Mucosa of stomach (tissue), 1 donor: ENCODE results near the gene NFATC4.
"Not testable (repeated sequence)": the region's sequence is repeated elsewhere in the genome, so short reads cannot be mapped to it uniquely, and the experiment has no call there.

ENCODE experiments used
- H3K27me3 ChIP-seq: one replicate; pipeline ENCODE4 v1.7.0; 2013; ENCODE audit warnings: mild to moderate bottlenecking, low read length; ENCODE audit not compliant: control insufficient read depth, insufficient read depth
- H3K36me3 ChIP-seq: one replicate; pipeline ENCODE4 v1.7.0; 2013; ENCODE audit warnings: low read length; ENCODE audit not compliant: control insufficient read depth, insufficient read depth
- H3K4me1 ChIP-seq: one replicate; pipeline ENCODE4 v1.7.0; 2013; ENCODE audit warnings: mild to moderate bottlenecking, low read length; ENCODE audit not compliant: control insufficient read depth, insufficient read depth
- H3K4me3 ChIP-seq: one replicate; pipeline ENCODE4 v1.7.0; 2013; ENCODE audit warnings: low read length
- H3K9ac ChIP-seq: one replicate; pipeline ENCODE4 v1.7.0; 2013; ENCODE audit warnings: mild to moderate bottlenecking, low read length, moderate library complexity
- H3K9me3 ChIP-seq: one replicate; pipeline ENCODE4 v1.7.0; 2013; ENCODE audit warnings: mild to moderate bottlenecking, low read length, moderate library complexity; ENCODE audit not compliant: control insufficient read depth
- donor health status: Pancreatic carcinoma.

NFATC4 gene

DNA sequence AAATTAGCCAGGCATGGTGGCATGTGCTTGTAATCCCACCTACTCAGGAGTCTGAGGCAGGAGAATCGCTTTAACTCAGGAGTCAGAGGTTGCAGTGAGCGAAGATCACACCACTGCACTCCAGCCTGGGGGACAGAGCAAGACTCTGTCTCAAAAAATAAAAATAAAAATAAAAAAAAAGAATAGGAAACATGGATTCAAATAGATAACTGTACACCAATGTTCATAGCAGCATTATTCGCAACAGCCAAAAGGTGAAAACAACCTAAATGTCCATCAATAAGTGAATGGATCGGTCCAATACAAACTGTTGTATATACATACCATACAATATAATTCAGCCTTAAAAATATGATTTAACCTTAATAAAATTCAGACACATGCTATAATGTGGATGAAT lies 25.1 kb upstream of the NFATC4 start:
- H3K9me3 ChIP-seq = no peaks in the 10 kb centered on the region
- H3K9ac ChIP-seq = no peak overlapping the region
- H3K27me3 ChIP-seq = no peaks in the 10 kb centered on the region
- H3K36me3 ChIP-seq = peaks cover 5% of the 10 kb centered on the region
- H3K4me1 ChIP-seq = peaks cover 29% of the 10 kb centered on the region
- H3K4me3 ChIP-seq = no peak overlapping the region

DNA sequence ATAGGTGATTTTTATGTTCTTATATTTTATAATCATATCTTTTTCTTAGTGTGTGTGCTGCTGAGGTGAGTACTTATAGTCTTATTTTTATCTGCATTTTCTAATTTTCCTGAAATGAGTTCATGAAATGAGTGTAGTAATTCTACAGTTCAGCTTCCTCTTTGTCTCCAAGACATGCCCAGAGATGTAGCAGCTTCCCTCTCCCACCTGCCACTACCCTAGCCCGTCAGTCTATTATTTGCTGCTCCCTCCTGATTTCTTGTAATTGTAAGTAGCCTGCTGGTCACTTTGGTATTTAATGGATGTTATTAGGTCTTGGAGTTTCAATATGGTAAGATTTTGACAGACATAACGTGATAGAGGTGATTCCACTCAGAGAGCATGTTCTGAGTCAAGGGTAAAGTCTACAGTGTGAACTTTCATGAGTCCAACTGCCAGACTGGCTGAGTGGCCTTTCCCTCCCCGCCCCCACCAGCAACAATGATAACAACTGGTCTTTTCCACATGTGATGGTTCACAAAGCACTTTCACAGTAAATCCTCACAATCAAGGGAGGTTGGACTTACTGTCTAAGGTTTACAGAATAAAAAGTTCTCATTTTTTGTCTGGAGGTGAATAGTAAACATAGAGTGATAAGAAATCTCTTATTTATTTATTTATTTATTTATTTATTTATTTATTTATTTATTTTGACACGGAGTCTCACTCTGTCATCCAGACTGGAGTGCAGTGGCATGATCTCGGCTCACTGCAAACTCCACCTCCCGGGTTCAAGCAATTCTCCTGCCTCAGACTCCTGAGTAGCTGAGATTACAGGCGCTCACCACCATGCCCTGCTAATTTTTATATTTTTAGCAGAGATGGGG lies 24.0 kb upstream of the NFATC4 start:
- Histone ChIP-seq H3K36me3 (no peaks in the 10 kb centered on the region), H3K27me3 (no peaks in the 10 kb centered on the region), H3K9ac (no peak overlapping the region), H3K9me3 (no peaks in the 10 kb centered on the region), H3K4me3 (no peak overlapping the region), H3K4me1 (peaks cover 18% of the 10 kb centered on the region)

DNA sequence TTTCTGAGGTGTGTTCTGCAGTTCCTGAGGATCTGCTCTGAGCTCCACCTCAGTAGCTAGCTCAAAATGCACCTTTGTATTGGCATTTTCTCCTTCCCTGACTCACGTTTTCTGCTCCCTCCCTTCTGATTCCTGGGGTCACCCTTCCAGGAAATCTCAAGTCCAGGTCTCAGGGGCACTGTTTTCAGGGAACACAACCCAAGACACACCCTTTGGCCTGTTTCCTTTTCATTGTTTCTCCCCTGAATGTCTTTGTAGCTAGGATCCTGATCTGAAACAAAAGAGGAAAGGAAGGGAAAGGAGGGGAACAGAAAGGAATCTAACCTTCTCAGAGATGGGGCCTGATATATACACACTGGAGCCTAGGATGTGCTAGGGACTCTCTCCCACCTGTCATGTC lies 20.9 kb upstream of the NFATC4 start:
- H3K27me3 ChIP-seq = no peaks in the 10 kb centered on the region
- no peak overlapping the region for H3K9ac ChIP-seq

DNA sequence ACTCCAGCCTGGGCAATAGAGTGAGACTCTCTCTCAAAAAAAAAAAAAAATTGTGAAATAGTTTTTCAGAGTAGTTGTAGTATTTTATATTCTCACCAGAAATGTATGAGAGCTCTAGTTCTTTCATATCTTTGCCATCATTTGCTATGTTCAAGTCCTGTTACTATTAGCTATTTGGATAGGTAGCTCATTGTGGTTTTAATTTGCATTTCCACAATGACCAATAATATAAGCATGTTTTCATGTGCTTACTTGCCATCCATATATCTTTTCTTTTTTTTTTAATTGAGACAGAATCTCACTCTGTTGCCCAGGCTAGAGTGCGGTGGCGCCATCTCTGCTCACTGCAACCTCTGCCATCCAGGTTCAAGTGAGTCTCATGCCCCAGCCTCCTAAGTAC lies 19.8 kb upstream of the NFATC4 start:
- H3K4me1 ChIP-seq = peaks cover 22% of the 10 kb centered on the region
- no peaks in the 10 kb centered on the region for H3K36me3 ChIP-seq
- H3K9me3 ChIP-seq = no peaks in the 10 kb centered on the region
- H3K9ac ChIP-seq = no peak overlapping the region
- no peak overlapping the region for H3K4me3 ChIP-seq
- H3K27me3 ChIP-seq = no peaks in the 10 kb centered on the region

More for the DNA sequence above, 20.9 kb upstream of the NFATC4 start:
- Histone ChIP-seq H3K36me3 (no peaks in the 10 kb centered on the region), H3K4me1 (peaks cover 20% of the 10 kb centered on the region), H3K9me3 (no peaks in the 10 kb centered on the region), H3K4me3 (no peak overlapping the region)

DNA sequence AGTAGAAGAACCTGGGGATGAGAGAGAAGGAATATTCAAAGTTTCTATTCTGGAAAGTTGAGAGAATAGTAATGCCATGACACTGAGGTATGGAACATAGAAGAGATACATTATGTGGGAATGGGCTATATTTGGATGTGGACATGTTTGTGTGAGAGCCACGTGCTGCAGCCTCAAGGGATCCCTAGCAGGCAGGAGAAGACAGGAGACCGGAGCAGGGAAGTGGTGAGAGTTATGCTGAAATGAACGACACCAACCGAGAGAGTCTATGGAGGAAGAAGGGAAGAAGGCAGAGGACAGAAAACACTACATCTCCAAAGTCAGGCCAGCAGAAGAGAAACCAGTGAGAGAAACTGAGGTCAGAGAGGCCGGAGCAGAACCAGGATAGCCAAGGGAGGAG lies 18.2 kb upstream of the NFATC4 start:
- Histone ChIP-seq H3K4me3 (no peak overlapping the region), H3K36me3 (no peaks in the 10 kb centered on the region), H3K27me3 (no peaks in the 10 kb centered on the region), H3K9ac (no peak overlapping the region), H3K4me1 (peaks cover 30% of the 10 kb centered on the region), H3K9me3 (no peaks in the 10 kb centered on the region)

DNA sequence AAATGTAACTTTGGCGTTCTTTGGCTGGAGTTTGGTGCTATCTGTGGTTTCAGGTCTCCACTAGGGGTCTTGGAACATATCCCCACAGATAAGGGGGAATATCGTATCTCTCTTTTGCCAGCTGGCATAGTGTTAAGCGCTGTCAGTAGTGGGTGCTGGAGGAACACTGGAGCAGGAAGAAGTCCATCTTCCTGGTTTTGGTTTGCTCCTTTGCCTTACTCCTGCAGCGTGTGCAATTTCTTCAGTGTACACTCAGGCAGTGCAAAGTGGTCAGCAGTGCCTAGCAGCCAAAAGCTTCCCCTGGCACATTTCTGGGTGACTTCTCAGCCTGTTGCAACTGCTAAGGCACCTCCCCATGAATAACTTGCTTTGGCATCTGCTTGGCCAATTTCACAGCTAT lies 16.5 kb upstream of the NFATC4 start:
- H3K27me3 ChIP-seq = no peaks in the 10 kb centered on the region
- H3K4me1 ChIP-seq = peaks cover 28% of the 10 kb centered on the region
- no peak overlapping the region for H3K9ac ChIP-seq
- H3K36me3 ChIP-seq = no peaks in the 10 kb centered on the region
- no peaks in the 10 kb centered on the region for H3K9me3 ChIP-seq
- no peak overlapping the region for H3K4me3 ChIP-seq

DNA sequence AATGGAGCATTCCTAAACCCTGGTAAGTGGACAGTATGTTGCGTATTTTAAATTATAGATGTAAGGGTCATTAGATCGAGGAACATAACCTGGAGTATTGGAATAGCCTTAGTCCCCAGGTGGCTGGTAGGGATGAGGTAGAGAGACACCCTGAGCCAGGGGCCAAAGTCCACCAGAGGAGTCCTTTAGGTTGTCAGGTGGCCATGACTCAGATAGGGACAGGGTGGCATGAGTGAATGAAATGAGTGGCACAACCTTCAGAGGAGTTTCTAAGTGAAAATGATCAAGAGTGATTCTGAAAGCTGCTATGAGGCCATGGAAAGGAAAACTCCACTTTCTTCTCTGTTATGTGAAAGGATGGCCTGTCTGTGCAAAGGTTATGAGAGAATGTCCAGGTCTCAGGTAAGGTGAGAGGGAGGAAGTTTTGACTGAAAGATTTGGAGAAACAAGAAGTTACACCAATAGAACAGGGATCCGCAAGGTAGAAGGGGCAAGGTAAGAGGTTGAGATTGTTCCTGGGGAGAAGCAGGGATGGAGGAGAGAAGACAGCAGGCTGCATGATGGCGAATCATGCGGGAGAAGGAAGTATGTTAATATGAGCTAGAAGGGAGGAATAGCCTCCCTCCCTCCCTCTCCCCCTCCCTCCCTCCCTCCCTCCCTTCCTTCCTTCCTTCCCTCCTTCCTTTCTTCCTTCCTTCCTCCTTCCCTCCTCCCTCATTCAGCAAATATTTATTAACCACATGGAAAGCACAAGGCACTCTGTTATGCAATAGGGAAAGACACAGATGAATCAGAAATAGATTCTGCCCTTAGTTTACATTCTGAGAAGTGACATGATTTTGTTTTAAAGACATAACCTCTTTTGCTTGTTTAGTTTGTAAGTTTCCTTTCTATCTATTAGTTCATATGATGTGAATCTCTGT lies 14.2 kb upstream of the NFATC4 start:
- H3K27me3 ChIP-seq = no peaks in the 10 kb centered on the region
- no peak overlapping the region for H3K4me3 ChIP-seq
- no peaks in the 10 kb centered on the region for H3K36me3 ChIP-seq
- peaks cover 19% of the 10 kb centered on the region for H3K4me1 ChIP-seq
- H3K9ac ChIP-seq = no peak overlapping the region
- H3K9me3 ChIP-seq = no peaks in the 10 kb centered on the region

DNA sequence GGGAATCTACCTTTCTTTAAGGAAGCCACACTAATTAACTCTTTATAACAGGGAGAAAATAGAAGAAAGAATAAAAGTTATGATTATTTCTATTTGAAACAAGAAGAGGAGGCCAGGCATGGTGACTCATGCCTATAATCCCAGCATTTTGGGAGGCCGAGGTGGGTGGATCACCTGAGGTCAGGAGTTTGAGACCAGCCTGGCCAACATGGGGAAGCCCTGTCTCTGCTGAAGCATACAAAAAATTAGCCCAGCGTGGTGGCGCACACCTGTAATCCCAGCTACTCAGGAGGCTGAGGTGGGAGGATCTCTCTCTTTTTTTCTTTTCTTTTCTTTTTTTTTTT lies 13.5 kb upstream of the NFATC4 start:
- not testable (repeated sequence) for H3K9ac ChIP-seq, H3K4me3 ChIP-seq, H3K27me3 ChIP-seq, H3K36me3 ChIP-seq, H3K9me3 ChIP-seq
- peaks cover 19% of the 10 kb centered on the region for H3K4me1 ChIP-seq

DNA sequence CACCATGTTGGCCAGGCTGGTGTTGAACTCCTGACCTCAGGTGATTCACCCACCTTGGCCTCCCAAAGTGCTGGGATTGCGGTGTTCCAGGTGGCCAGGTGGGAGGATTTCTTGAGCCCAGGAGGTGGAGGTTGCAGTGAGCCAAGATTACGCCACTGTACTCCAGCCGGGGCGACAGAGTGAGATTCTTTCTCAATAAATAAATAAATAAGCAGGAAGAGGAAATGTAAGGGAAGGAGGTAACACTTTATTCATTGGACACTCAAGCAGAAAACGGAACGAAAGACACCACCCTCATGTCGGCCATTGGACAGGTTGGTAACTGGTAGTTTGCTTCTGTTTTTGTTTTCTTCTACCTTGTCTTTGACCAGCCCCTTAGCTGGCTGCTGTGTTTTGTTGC lies 13.0 kb upstream of the NFATC4 start:
- no peaks in the 10 kb centered on the region for H3K27me3 ChIP-seq
- peaks cover 19% of the 10 kb centered on the region for H3K4me1 ChIP-seq
- H3K9me3 ChIP-seq = no peaks in the 10 kb centered on the region
- H3K9ac ChIP-seq = no peak overlapping the region
- H3K36me3 ChIP-seq = no peaks in the 10 kb centered on the region
- H3K4me3 ChIP-seq = no peak overlapping the region

DNA sequence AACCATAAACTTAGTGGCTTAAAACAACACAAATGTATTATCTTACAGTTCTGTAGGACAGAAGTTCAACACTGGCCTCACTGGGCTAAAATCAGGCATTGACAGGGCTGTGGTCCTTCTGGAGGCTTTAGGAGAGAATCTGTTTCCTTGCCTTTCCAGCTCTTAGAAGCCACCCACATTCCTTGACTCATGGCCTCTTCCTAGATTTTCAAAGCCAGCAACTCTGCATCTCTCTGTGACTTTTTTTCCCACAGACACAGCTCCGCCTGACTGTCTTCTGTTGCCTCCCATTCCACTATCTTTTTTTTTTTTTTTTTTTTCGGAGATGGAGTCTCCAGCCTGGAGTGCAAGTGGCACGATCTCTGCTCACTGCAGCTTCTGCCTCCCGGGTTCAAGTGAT lies 11.8 kb upstream of the NFATC4 start:
- Histone ChIP-seq H3K4me3 (no peak overlapping the region), H3K36me3 (no peaks in the 10 kb centered on the region), H3K27me3 (no peaks in the 10 kb centered on the region), H3K9ac (no peak overlapping the region), H3K9me3 (no peaks in the 10 kb centered on the region), H3K4me1 (peaks cover 19% of the 10 kb centered on the region)

DNA sequence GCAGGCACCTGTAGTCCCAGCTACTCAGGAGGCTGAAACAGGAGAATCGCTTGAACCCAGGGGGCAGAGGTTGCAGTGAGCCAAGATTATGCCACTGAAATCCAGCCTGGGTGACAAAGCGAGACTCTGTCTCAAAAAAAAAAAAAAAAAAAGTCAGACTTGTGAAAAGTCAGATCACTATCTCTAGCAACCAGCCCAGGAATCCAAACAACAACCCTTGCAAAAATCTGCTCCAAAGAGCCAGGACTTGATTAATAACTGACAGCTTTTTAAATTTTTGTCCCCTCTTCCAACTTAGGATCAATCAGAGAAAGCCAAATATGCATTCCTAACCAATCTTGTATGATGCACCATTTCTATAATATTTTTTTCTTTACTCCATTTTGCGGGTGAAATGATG lies 7.7 kb upstream of the NFATC4 start:
- H3K4me3 ChIP-seq = no peak overlapping the region
- no peaks in the 10 kb centered on the region for H3K9me3 ChIP-seq
- no peaks in the 10 kb centered on the region for H3K27me3 ChIP-seq
- no peak overlapping the region for H3K9ac ChIP-seq
- no peaks in the 10 kb centered on the region for H3K4me1 ChIP-seq
- H3K36me3 ChIP-seq = no peaks in the 10 kb centered on the region

DNA sequence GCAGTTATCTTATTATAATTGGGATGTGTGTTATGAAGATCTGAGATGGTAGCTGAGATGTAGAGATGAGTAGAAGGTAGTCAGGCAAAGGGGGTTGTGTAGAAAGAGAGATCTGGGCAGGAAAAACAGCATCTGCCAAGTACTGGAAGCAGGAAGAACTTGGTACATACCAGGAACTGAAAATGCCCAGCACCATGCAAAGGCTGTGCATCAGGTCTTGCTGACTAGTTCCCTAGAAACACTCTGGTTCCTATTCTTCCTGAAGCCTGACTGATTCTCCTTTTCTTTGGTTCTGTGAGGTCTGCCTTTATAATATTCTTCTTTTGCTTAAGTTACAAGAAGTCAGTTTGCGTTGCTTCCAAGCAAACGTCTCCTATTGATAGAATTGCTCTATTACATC lies 6.7 kb upstream of the NFATC4 start:
- Histone ChIP-seq H3K27me3 (no peaks in the 10 kb centered on the region), H3K36me3 (no peaks in the 10 kb centered on the region), H3K9me3 (no peaks in the 10 kb centered on the region), H3K4me3 (no peak overlapping the region), H3K4me1 (peaks cover 4% of the 10 kb centered on the region), H3K9ac (no peak overlapping the region)
